ENCODE measurements around the gene SYNE3.

DNA sequence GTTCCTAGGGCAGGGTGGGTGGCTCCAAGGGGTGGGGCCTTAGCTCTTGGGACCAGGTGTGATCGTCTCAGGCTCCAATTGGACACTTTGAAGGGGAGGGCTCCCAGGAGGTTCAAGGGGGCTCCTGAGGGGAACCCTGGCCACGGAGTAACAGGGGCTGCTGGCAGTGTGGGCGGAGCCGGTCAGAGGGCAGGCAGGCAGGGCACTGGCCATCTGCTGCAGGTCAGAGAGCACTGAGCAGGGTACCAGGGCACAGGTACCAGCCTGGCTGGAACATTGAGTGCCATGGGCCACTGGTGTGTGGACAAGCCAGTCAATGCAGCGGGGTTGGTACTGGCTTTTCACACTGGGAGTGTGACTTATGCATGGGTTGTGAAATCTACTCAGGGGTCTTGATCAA is 32.2 kb downstream of the SYNE3 start:
- TF ChIP-seq CTCF (conservative IDR thresholded peaks at IDR 0.05): no peak
- TF ChIP-seq ZFX (IDR thresholded peaks at IDR 0.05): no peak
